ENCODE measurements around the gene TFF3.
A peak's percentile ranks its signal among the peaks of the same experiment; 100 is the strongest.

TFF3 gene

GRCh38 chr21:42263591-42264131, 51.5 kb downstream of the TFF3 start:
- DNase-seq = peak in 1 of 2 donors; percentile 8

- peak in 1 of 2 donors; percentile 26 for DNase-seq
These were observed 52.4 kb downstream of the TFF3 start for GRCh38 chr21:42262831-42263231.

GRCh38 chr21:42261829-42262200, 53.4 kb downstream of the TFF3 start:
- DNase-seq = no peak
